ENCODE measurements around the gene NCOR1. TPM values are rescaled to one million over a fixed set of nuclear protein-coding genes. Genes with fewer than 3 reads are reported as not detected.
A peak's percentile ranks its signal among the peaks of the same experiment; 100 is the strongest.

The NCOR1 gene
- total and polyA plus RNA-seq, 2 of the 8 experiments (the other 6 are each of a cell fraction or from before 2014, with no cell fraction given), result 65.4 to 142 TPM

DNA sequence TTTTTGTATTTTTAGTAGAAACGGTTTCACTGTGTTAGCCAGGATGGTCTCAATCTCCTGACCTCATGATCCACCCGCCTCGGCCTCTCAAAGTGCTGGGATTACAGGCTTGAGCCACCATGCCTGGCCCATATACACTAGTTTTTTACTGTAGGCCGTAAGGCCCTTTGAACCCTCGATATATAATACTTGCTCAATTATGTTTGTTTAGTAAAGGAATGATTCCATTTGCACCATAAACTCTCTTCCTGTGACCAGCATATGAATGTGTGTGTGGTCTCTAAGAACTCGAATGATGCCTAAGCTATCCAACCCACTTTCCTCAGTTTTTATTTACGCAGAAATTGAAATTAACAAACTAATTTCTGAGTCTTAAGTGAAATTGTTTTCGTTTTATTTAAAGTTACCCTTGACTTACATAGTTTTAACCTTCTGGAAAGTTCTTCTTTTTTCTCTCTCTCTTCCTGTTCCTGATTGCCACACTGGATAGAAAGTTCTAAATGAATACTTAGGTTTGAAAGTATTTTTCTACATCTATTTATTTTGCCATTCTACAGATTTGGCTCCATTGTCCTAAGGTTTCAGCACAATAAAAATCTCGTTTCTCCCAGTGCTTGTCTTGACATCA lies 39.6 kb upstream of the NCOR1 start:
- no peak overlapping the region for H2BK20ac ChIP-seq (ENCODE audit: low read length)
- no peak overlapping the region for H3K18ac ChIP-seq (ENCODE audit: extremely low read depth, low read length)
- peaks cover 2 to 8% (median 5%) of the 10 kb centered on the region in 4 experiments; a peak in 4 of 7 replicates for H3K4me1 ChIP-seq (replicated peaks in 1 of 4; ENCODE audit: control insufficient read depth in 3 of 4, insufficient read depth in 4 of 4, low read length in 3 of 4)
- H4K20me1 ChIP-seq (replicated peaks in 1 of 2; ENCODE audit: control insufficient read depth in 1 of 2, insufficient read depth in 2 of 2, low read length in 2 of 2), result peaks cover 0 to 1% of the 10 kb centered on the region in 2 experiments
- FAIRE-seq (no peak), DNase-seq (ENCODE audit: low read depth in 1 of 2, low spot score in 2 of 2) (no peak)
- H3K14ac ChIP-seq (ENCODE audit: insufficient read length), result no peak overlapping the region
- H3K27me3 ChIP-seq (replicated peaks in 1 of 4; ENCODE audit: control insufficient read depth in 3 of 4, extremely low read depth in 1 of 4, insufficient read depth in 3 of 4, low read length in 3 of 4), result no peaks in the 10 kb centered on the region
- no peaks in the 10 kb centered on the region for H3K79me1 ChIP-seq (ENCODE audit: low read depth, low read length)
- H2BK120ac ChIP-seq (replicated peaks; ENCODE audit: low read depth, low read length), result no peak overlapping the region
- 0 out of 4 replicates have a peak overlapping the region, but pooled peaks of 1 of the 2 experiments have one; percentile 3 for H3K4me2 ChIP-seq (ENCODE audit: insufficient read depth in 1 of 2, low read depth in 2 of 2, low read length in 2 of 2)
- H3K9ac ChIP-seq (replicated peaks in 1 of 4; ENCODE audit: extremely low read depth in 1 of 4, low read depth in 3 of 4, low read length in 3 of 4), result no peak overlapping the region
- H3K4me3 ChIP-seq (ENCODE audit: extremely low read depth in 1 of 4, insufficient read depth in 2 of 4, low read depth in 3 of 4, low read length in 4 of 4), result peak overlapping the region in 1 of 4 experiments; percentile 5; a peak in 1 of 8 replicates
- no peak overlapping the region for H2BK12ac ChIP-seq (ENCODE audit: low read depth, low read length)
- H3K23me2 ChIP-seq (ENCODE audit: low read depth, low read length), result no peaks in the 10 kb centered on the region
- peaks cover 0 to 2% (median 0%) of the 10 kb centered on the region in 4 experiments; a peak in 2 of 8 replicates for H3K36me3 ChIP-seq (ENCODE audit: control insufficient read depth in 2 of 4, insufficient read depth in 4 of 4, low read length in 3 of 4)
- H2AFZ ChIP-seq (ENCODE audit: low read length), result no peak overlapping the region
- no peak overlapping the region for H2AK5ac ChIP-seq (ENCODE audit: low read depth, low read length)
- H4K8ac ChIP-seq (ENCODE audit: extremely low read depth, insufficient read depth, low read length), result no peak overlapping the region
- WGBS, 2 experiments (ENCODE audit: extremely low coverage in 1 of 2, insufficient coverage in 1 of 2, insufficient read length in 1 of 2, insufficient replicate concordance in 2 of 2, low coverage in 1 of 2, low lambda C conversion rate in 2 of 2, missing lambda C conversion rate in 1 of 2), result 89% methylated on average over 9 of the region's 9 CpGs; no CpG with 5 or more reads in 1 of the 2 experiments
- no peak overlapping the region for H3K23ac ChIP-seq (ENCODE audit: insufficient read length)
- no peaks in the 10 kb centered on the region for H3K9me3 ChIP-seq (ENCODE audit: insufficient read depth in 2 of 2, low read depth in 1 of 2, low read length in 1 of 2)
- H3K79me2 ChIP-seq (ENCODE audit: control insufficient read depth in 1 of 2, insufficient read depth in 2 of 2, low read length in 2 of 2), result no peaks in the 10 kb centered on the region
- H2BK5ac ChIP-seq (ENCODE audit: low read depth, low read length), result no peak overlapping the region
- POLR2A ChIA-PET (ENCODE audit: partially characterized antibody), result interaction anchor here (0.7 to 1.4 kb wide), 3 partner anchors 9 to 39 kb away, joined by 3 to 5 read pairs (median 4); partner anchors contain the start of gene NCOR1
- H3K4ac ChIP-seq (replicated peaks; ENCODE audit: insufficient read length, low read depth, low read length), result no peak overlapping the region
- CTCF ChIA-PET (ENCODE audit: partially characterized antibody), result interaction anchor here (0.7 kb wide), 1 partner anchor 243 kb away, joined by 4 read pairs; no protein-coding TSS in a partner anchor
- H4K91ac ChIP-seq (replicated peaks; ENCODE audit: insufficient read length, low read length), result no peak overlapping the region
- H3K27ac ChIP-seq (ENCODE audit: low read depth, low read length), result no peak overlapping the region
- TF ChIP-seq SP1 (IDR thresholded peaks at IDR 0.05; ENCODE audit: low read depth, low read length) (no peak), CTBP2 (IDR thresholded peaks at IDR 0.05; ENCODE audit: borderline replicate concordance, insufficient read depth, insufficient read length, low read length) (no peak), RFX5 (IDR thresholded peaks at IDR 0.05; ENCODE audit: borderline replicate concordance, low read depth, low read length) (no peak), SP2 (IDR thresholded peaks at IDR 0.05; ENCODE audit: low read length) (no peak), TAF1 (IDR thresholded peaks at IDR 0.05; ENCODE audit: low read depth, low read length) (no peak), SP4 (IDR thresholded peaks at IDR 0.05; ENCODE audit: low read length) (no peak), TEAD4 (IDR thresholded peaks at IDR 0.05; ENCODE audit: low read depth, low read length) (no peak), ZNF274 (IDR thresholded peaks at IDR 0.05; ENCODE audit: borderline replicate concordance, extremely low read depth, low read length) (no peak), POLR2A (IDR thresholded peaks at IDR 0.05; ENCODE audit: control extremely low read depth in 1 of 2, low read depth in 2 of 2, low read length in 2 of 2) (no peak)
- TF ChIP-seq, protein P1, sequence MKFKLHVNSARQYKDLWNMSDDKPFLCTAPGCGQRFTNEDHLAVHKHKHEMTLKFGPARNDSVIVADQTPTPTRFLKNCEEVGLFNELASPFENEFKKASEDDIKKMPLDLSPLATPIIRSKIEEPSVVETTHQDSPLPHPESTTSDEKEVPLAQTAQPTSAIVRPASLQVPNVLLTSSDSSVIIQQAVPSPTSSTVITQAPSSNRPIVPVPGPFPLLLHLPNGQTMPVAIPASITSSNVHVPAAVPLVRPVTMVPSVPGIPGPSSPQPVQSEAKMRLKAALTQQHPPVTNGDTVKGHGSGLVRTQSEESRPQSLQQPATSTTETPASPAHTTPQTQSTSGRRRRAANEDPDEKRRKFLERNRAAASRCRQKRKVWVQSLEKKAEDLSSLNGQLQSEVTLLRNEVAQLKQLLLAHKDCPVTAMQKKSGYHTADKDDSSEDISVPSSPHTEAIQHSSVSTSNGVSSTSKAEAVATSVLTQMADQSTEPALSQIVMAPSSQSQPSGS (IDR thresholded peaks at IDR 0.05; ENCODE audit: low read length), result no peak
- H3K56ac ChIP-seq (replicated peaks; ENCODE audit: insufficient read length, low read depth, low read length), result no peak overlapping the region
- H2BK15ac ChIP-seq (ENCODE audit: low read length), result no peak overlapping the region
- H4K5ac ChIP-seq (ENCODE audit: insufficient read length, low read depth, low read length), result no peak overlapping the region
